ENCODE data around the gene BANF1.

GRCh38 chr11:66022401-66023185, 20.3 kb downstream of the BANF1 start:
- TF ChIP-seq POLR2A (IDR thresholded peaks at IDR 0.05; ENCODE audit: low read length) (no peak), GATA1 (IDR thresholded peaks at IDR 0.05; ENCODE audit: low read depth, low read length) (no peak)

All from erythroblast (primary cell).